C4-2B (cell line): ENCODE measurements around the gene TVP23B.
A peak's percentile ranks its signal among the peaks of the same experiment; 100 is the strongest.

Experiments used
- H3K27ac ChIP-seq: fragments of 450-650 bp; 2 replicates; pipeline ENCODE4 v1.5.1; 2017
- ZFX ChIP-seq: fragments of 450-650 bp; IDR thresholded peaks from 2 replicates; pipeline ENCODE4 v1.6.1; 2017
- TF ChIP-seq, protein P1 (sequence below): fragments of 450-650 bp; conservative IDR thresholded peaks from 2 replicates; pipeline ENCODE4 v1.5.1; 2017; ENCODE audit warnings: mild to moderate bottlenecking

TVP23B gene

DNA sequence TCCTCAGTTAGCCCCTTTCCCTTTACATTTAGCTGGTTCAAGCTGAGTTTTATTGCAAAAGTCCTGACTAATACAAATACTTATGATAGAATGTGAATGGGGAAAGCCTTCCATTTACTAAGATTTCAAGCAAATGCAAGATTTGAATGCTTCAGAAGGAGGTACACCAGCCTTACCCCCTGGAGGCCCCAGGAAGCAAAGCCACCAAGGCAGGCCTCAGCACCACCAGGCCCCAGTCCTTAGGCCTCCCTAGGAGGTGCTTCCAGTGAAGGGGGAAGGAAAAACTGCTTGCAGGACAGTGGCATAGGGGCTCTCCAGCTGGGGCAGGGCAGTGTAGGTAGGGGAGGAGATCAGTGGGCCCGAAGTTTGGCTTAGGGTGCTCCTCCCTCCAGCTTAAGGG, 69.7 kb downstream of the TVP23B start:
- no peak overlapping the region; the same call in 1 of the 2 replicates for H3K27ac ChIP-seq
- TF ChIP-seq ZFX, result no peak
- TF ChIP-seq, protein P1, sequence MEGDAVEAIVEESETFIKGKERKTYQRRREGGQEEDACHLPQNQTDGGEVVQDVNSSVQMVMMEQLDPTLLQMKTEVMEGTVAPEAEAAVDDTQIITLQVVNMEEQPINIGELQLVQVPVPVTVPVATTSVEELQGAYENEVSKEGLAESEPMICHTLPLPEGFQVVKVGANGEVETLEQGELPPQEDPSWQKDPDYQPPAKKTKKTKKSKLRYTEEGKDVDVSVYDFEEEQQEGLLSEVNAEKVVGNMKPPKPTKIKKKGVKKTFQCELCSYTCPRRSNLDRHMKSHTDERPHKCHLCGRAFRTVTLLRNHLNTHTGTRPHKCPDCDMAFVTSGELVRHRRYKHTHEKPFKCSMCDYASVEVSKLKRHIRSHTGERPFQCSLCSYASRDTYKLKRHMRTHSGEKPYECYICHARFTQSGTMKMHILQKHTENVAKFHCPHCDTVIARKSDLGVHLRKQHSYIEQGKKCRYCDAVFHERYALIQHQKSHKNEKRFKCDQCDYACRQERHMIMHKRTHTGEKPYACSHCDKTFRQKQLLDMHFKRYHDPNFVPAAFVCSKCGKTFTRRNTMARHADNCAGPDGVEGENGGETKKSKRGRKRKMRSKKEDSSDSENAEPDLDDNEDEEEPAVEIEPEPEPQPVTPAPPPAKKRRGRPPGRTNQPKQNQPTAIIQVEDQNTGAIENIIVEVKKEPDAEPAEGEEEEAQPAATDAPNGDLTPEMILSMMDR, result no peak

DNA sequence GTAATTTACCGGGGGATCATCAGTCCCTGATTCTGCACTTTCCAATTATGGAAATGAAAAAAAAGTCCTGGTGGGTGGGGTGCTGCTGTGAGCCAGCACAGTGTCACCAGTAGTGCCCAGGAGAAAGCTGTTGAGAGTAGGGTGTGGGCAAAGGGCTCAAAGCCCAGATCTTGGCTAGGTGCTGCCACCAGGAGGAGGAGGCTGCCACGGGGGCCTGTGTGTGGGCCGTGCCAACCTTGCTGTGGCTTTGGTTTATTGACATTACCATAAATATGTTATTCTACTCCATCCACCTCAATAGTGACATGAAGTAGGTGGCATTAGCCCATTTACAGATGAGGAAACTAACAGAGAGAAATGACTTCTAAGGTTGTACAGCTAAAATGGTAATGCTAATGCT, 70.2 kb downstream of the TVP23B start:
- H3K27ac ChIP-seq, result no peak overlapping the region
- TF ChIP-seq, protein P1, result no peak
- no peak for TF ChIP-seq ZFX

DNA sequence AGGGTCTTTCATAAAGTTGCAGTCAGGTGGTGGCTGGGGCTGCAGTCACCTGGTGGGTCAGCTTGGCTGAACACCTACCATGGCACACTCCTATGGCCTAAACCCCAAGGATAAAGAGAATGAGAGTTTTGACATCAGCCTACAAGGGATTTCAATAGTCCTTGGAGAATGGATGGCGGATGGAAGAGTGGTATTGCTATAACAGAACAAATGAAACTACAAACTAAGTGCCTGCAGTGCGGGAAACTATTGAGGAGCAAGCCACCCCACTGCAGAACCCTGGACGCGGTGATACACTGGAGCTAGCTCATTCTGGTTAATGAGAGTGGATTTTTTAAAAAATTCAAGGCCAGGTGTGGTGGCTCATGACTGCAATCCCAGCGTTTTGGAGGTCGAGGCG, 74.0 kb downstream of the TVP23B start:
- no peak for TF ChIP-seq ZFX
- TF ChIP-seq, protein P1, result no peak
- H3K27ac ChIP-seq, result no peak overlapping the region; the same call in 1 of the 2 replicates

DNA sequence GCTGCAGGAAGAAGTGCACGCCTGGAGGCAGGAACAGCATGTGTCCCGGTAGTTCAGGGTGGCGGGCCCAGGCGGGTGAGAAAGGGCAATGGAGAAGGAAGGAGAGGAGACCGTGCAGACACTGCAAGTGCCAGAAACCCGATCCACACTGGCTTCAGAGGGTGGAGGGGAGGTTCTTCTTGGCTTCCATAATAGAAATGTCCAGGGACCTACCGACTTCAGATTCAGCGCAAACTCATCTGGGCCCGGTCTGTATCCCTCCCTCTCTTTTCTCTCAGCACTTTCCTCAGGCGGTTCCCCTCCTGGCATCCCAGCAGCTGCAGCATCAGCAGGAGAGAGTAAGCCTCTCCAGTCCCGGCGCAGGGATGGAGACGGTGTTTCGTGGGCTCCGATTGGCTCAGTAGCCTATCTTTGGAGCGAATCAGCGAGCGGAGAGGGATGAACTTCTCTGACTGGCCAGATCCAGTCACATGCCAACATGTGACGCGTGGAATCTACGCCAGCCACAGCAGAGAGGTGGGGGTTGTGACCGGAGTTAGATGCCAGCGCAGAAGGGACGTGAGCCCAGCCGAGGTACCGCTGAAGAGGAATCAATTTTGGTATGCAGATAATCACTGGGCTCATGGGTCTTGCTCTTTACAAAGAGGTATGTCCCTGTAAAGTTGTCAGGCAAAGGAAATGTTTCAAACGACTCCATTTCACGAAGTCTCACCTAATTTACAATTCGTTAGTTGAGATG, 75.0 kb downstream of the TVP23B start:
- peak overlapping the region; percentile 54 for H3K27ac ChIP-seq
- TF ChIP-seq ZFX, result no peak
- TF ChIP-seq, protein P1, result no peak
